GM18909 (cell line): Measurements from ENCODE around the gene TRIAP1.

ENCODE experiments used
- ATAC-seq: cut with Tn5 transposase; IDR thresholded peaks from one replicate; pipeline ENCODE4 v1.9.1; 2021; ENCODE audit warnings: mild to moderate bottlenecking; ENCODE audit not compliant: unreplicated experiment, poor library complexity

Gene TRIAP1

GRCh38 chr12:120397824-120398540 is 48.2 kb downstream of the TRIAP1 start:
- no peak for ATAC-seq

GRCh38 chr12:120394483-120395367 is 51.5 kb downstream of the TRIAP1 start:
- no peak for ATAC-seq
